ENCODE results near the gene ZNF821.

- no peak for TF ChIP-seq CTCF (IDR thresholded peaks at IDR 0.05)
- no peak for TF ChIP-seq POLR2A (IDR thresholded peaks at IDR 0.05)
Measured at GRCh38 chr16:71869089-71869488, 14.9 kb downstream of the ZNF821 start.

Data from esophagus squamous epithelium (tissue), 4 donors.